ENCODE data around the gene ASB14. TPM values are rescaled to one million over a fixed set of nuclear protein-coding genes. Genes with fewer than 3 reads are reported as not detected.

ASB14 gene
- total RNA-seq, 1 donor from 2014 or later, result not detected

DNA sequence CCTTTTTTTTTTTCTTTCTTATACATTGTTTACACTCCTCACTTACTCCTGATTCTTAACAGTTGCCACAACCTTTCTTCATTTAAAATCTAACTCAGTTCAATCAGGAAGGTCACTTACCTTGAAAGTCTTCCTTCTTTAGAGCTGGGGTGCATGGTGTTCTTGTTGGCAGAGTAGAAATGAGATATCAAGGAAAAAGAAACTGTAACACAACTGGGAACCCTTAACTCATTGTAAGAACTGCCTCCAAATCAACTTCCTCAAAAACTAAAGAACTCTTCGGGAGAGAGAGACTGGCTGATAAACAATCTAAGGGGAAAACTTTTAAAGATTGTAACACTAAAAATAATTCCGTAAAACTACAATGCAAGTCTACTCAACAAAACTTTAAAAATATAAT lies 66.3 kb downstream of the ASB14 start:
- ATAC-seq (ENCODE audit: low read depth) (no peak), DNase-seq (no peak)
- H3K27me3 Mint-ChIP-seq, result no peaks in the 10 kb centered on the region
- H3K27ac Mint-ChIP-seq, result no peak overlapping the region
- H3K36me3 Mint-ChIP-seq (ENCODE audit: low read depth), result peaks cover 8% of the 10 kb centered on the region
- peak overlapping the region; percentile 29 for H3K4me3 Mint-ChIP-seq
- peaks cover 37% of the 10 kb centered on the region for H3K4me1 Mint-ChIP-seq
- ChIA-PET CTCF (interaction anchor here (0.8 kb wide), 1 partner anchor 230 kb away, joined by 3 read pairs; no protein-coding TSS in a partner anchor), POLR2A (interaction anchor here (0.9 kb wide), 1 partner anchor 8 kb away, joined by 3 read pairs; no protein-coding TSS in a partner anchor)
- intact Hi-C loops (cut with micrococcal nuclease), result loop anchor here (5.0 kb wide), 5 partner anchors 54 to 669 kb away; partner anchors contain the start of gene CCDC66
- TF ChIP-seq CTCF (IDR thresholded peaks at IDR 0.05), result no peak
- no peaks in the 10 kb centered on the region for H3K9me3 Mint-ChIP-seq

DNA sequence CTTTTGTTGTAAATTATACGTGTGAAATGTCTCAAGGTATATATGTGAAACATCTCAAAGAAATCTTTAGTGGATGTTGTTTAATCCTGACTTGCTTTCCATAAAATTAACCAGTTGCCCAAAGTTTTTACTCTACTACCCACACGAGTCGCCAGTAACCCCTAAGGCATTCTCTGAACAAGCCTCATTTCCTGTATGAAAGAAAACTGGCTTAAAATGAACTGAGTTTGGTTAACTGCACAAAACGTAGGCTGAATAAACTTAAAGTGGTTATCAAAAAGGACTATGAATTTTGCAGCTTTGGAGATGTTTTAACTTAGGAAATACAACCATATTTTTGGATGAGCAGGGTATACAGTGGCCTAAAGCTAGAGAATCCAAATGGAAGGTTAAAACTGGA lies 67.6 kb downstream of the ASB14 start:
- ATAC-seq (ENCODE audit: low read depth) (no peak), DNase-seq (no peak)
- H3K27me3 Mint-ChIP-seq, result no peaks in the 10 kb centered on the region
- peaks cover 8% of the 10 kb centered on the region for H3K36me3 Mint-ChIP-seq (ENCODE audit: low read depth)
- intact Hi-C loops (cut with micrococcal nuclease), result loop anchor here (5.0 kb wide), 5 partner anchors 53 to 668 kb away; partner anchors contain the start of gene CCDC66
- ChIA-PET CTCF (no interaction called here), POLR2A (interaction anchor here (0.5 kb wide), 1 partner anchor 485 kb away, joined by 3 read pairs; no protein-coding TSS in a partner anchor)
- TF ChIP-seq CTCF (IDR thresholded peaks at IDR 0.05), result no peak
- H3K4me1 Mint-ChIP-seq, result peaks cover 30% of the 10 kb centered on the region
- no peak overlapping the region for H3K4me3 Mint-ChIP-seq
- H3K9me3 Mint-ChIP-seq, result no peaks in the 10 kb centered on the region
- H3K27ac Mint-ChIP-seq, result no peak overlapping the region

DNA sequence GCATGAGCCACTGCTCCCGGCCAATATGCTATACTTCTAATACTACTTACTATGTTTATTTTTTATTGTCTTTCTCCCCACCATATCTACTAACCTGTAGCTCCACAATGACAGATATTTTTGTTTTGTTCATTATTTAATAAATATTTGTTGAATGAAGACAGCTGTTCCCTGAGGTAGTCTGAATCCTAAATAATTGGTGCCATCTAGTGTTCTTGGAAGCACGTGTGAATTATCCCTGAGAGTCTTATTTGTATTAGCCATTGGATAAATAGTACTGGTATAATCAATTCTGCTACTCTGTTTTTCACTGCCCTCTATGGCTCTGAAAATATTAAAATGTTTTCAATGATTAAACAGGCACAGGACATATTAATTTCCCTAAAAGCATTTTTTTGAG lies 70.6 kb downstream of the ASB14 start:
- ATAC-seq (ENCODE audit: low read depth) (no peak), DNase-seq (no peak)
- no peak overlapping the region for H3K4me3 Mint-ChIP-seq
- no peaks in the 10 kb centered on the region for H3K9me3 Mint-ChIP-seq
- no peaks in the 10 kb centered on the region for H3K36me3 Mint-ChIP-seq (ENCODE audit: low read depth)
- TF ChIP-seq CTCF (IDR thresholded peaks at IDR 0.05), result no peak
- POLR2A ChIA-PET, result no interaction called here
- CTCF ChIA-PET, result no interaction called here
- H3K4me1 Mint-ChIP-seq, result peaks cover 12% of the 10 kb centered on the region
- H3K27me3 Mint-ChIP-seq, result no peaks in the 10 kb centered on the region
- H3K27ac Mint-ChIP-seq, result no peak overlapping the region
- intact Hi-C loops (cut with micrococcal nuclease), result no loop called here

Other genes starting within 250 kb of the ASB14 start
- not detected in 2 replicates for gene SPATA12, start 232.0 kb downstream of the ASB14 start, total RNA-seq
- not detected in 2 replicates for gene IL17RD, start 127.3 kb downstream of the ASB14 start, total RNA-seq
- 0.24 TPM in 1 of 2 replicates, not detected in the other for gene HESX1, start 92.7 kb downstream of the ASB14 start, total RNA-seq
- gene APPL1, start 65.0 kb downstream of the ASB14 start, total RNA-seq, result 58.3 and 62.0 TPM in 2 replicates